Suprapubic skin (tissue), 4 donors: Measurements from ENCODE around the gene ADAT1.

Source experiments
- CTCF ChIP-seq, 2 donors: fragments of 200-600 bp in 1 of 2; fragments of 450-650 bp in 1 of 2; sonication (generic) in 1 of 2; IDR thresholded peaks; one replicate each; pipeline ENCODE4 v1.5.1; 2016 to 2019; ENCODE audit warnings: antibody characterized with exemption in 2 of 2, mild to moderate bottlenecking in 1 of 2, moderate library complexity in 1 of 2
- EP300 ChIP-seq: sonication (generic); formaldehyde crosslinking; IDR thresholded peaks from one replicate; pipeline ENCODE4 v1.6.1; 2017; ENCODE audit warnings: antibody characterized with exemption
- POLR2A ChIP-seq, 2 donors: fragments of 450-650 bp; IDR thresholded peaks; one replicate each; pipeline ENCODE4 v1.6.1; 2017; ENCODE audit warnings: antibody characterized with exemption in 2 of 2, mild to moderate bottlenecking in 2 of 2, moderate library complexity in 2 of 2
- POLR2AphosphoS5 ChIP-seq, 3 donors: sonication (generic); formaldehyde crosslinking; IDR thresholded peaks; one replicate each; pipeline ENCODE4 v1.6.1; 2017; ENCODE audit warnings: antibody characterized with exemption in 3 of 3

- no peak for TF ChIP-seq EP300
- TF ChIP-seq CTCF (IDR thresholded peaks at IDR 0.05): no peak
- TF ChIP-seq POLR2A (IDR thresholded peaks at IDR 0.05): no peak
- no peak for TF ChIP-seq POLR2AphosphoS5 (IDR thresholded peaks at IDR 0.05)
Measured at GRCh38 chr16:75660321-75660720, 37.2 kb upstream of the ADAT1 start.
